Ovary (tissue), 3 donors: ENCODE measurements around the gene COMTD1.
"Not testable (repeated sequence)": the region's sequence is repeated elsewhere in the genome, so short reads cannot be mapped to it uniquely, and the experiment has no call there.

Source experiments
- CTCF ChIP-seq, 3 donors: fragments of 450-650 bp in 2 of 3; fragments of 200-600 bp in 1 of 3; IDR thresholded peaks; one replicate each; pipeline versions ENCODE4 v1.5.1 to v1.8.0; 2016 to 2022; ENCODE audit warnings: antibody characterized with exemption in 3 of 3, mild to moderate bottlenecking in 1 of 3
- POLR2A ChIP-seq: fragments of 450-650 bp; IDR thresholded peaks from one replicate; pipeline ENCODE4 v1.6.1; 2017; ENCODE audit warnings: antibody characterized with exemption, mild to moderate bottlenecking, moderate library complexity
- donor health status: DM: no; HTN: no; CAD: no.

- not testable (repeated sequence) for TF ChIP-seq CTCF (IDR thresholded peaks at IDR 0.05); POLR2A
Measured at GRCh38 chr10:75199949-75200348, 35.8 kb downstream of the COMTD1 start.
